Effector memory CD4-positive, alpha-beta T cell (primary cell): ENCODE measurements around the gene RPL6.
"Not testable (repeated sequence)": the region's sequence is repeated elsewhere in the genome, so short reads cannot be mapped to it uniquely, and the experiment has no call there.

ENCODE experiments used
- DNase-seq, 3 donors: peaks; one replicate each; pipeline ENCODE4 v3.0.0-alpha.2; 2020
- H3K27ac ChIP-seq: 2 replicates; pipeline ENCODE4 v1.7.0; 2013; ENCODE audit warnings: mild to moderate bottlenecking, low read length, moderate library complexity; ENCODE audit not compliant: insufficient read depth, poor library complexity, severe bottlenecking
- H3K27me3 ChIP-seq: replicated peaks from 2 replicates; pipeline ENCODE4 v1.7.0; 2013; ENCODE audit warnings: mild to moderate bottlenecking, low read length; ENCODE audit not compliant: insufficient read depth, control insufficient read depth, poor library complexity, severe bottlenecking
- H3K36me3 ChIP-seq: 2 replicates; pipeline ENCODE4 v1.7.0; 2013; ENCODE audit warnings: mild to moderate bottlenecking, low read length, moderate library complexity; ENCODE audit not compliant: control insufficient read depth, insufficient read depth
- H3K4me1 ChIP-seq: 2 replicates; pipeline ENCODE4 v1.7.0; 2013; ENCODE audit warnings: low read length, mild to moderate bottlenecking; ENCODE audit not compliant: control insufficient read depth, insufficient read depth, poor library complexity, severe bottlenecking
- H3K4me3 ChIP-seq: 2 replicates; pipeline ENCODE4 v1.7.0; 2013; ENCODE audit warnings: low read length, low read depth, mild to moderate bottlenecking; ENCODE audit not compliant: insufficient read depth, poor library complexity, severe bottlenecking
- H3K9me3 ChIP-seq: 2 replicates; pipeline ENCODE4 v1.7.0; 2013; ENCODE audit warnings: mild to moderate bottlenecking, low read length, moderate library complexity; ENCODE audit not compliant: control insufficient read depth

Gene RPL6

GRCh38 chr12:112440653-112441052 lies 31.2 kb upstream of the RPL6 start:
- H3K4me3 ChIP-seq, DNase-seq, H3K36me3 ChIP-seq, H3K4me1 ChIP-seq, H3K9me3 ChIP-seq, H3K27me3 ChIP-seq, H3K27ac ChIP-seq: not testable (repeated sequence)

- H3K27ac ChIP-seq = no peak overlapping the region
- H3K27me3 ChIP-seq = no peaks in the 10 kb centered on the region
- DNase-seq = no peak
- no peak overlapping the region for H3K4me3 ChIP-seq
- H3K9me3 ChIP-seq = no peaks in the 10 kb centered on the region
- H3K4me1 ChIP-seq = no peaks in the 10 kb centered on the region
- H3K36me3 ChIP-seq = no peaks in the 10 kb centered on the region
Measured at GRCh38 chr12:112439769-112440168, 30.4 kb upstream of the RPL6 start.

GRCh38 chr12:112438645-112439044 lies 29.2 kb upstream of the RPL6 start:
- not testable (repeated sequence) for H3K9me3 ChIP-seq, H3K27ac ChIP-seq, H3K4me1 ChIP-seq, H3K27me3 ChIP-seq, H3K4me3 ChIP-seq, H3K36me3 ChIP-seq, DNase-seq

- H3K9me3 ChIP-seq = no peaks in the 10 kb centered on the region
- no peak overlapping the region for H3K27ac ChIP-seq
- no peak for DNase-seq
- H3K4me1 ChIP-seq = no peaks in the 10 kb centered on the region
- no peaks in the 10 kb centered on the region for H3K27me3 ChIP-seq
- H3K4me3 ChIP-seq = no peak overlapping the region
- H3K36me3 ChIP-seq = no peaks in the 10 kb centered on the region
Measured at GRCh38 chr12:112433551-112433950, 24.1 kb upstream of the RPL6 start.

- H3K4me1 ChIP-seq = no peaks in the 10 kb centered on the region
- no peak for DNase-seq
- no peak overlapping the region for H3K4me3 ChIP-seq
- H3K36me3 ChIP-seq = no peaks in the 10 kb centered on the region
- H3K27ac ChIP-seq = no peak overlapping the region
- no peaks in the 10 kb centered on the region for H3K27me3 ChIP-seq
- H3K9me3 ChIP-seq = no peaks in the 10 kb centered on the region
Measured at GRCh38 chr12:112431965-112432364, 22.6 kb upstream of the RPL6 start.

- Histone ChIP-seq H3K36me3 (no peaks in the 10 kb centered on the region), H3K27ac (no peak overlapping the region), H3K4me1 (no peaks in the 10 kb centered on the region), H3K4me3 (no peak overlapping the region), H3K27me3 (no peaks in the 10 kb centered on the region), H3K9me3 (no peaks in the 10 kb centered on the region)
- DNase-seq = no peak
Measured at GRCh38 chr12:112430929-112431328, 21.5 kb upstream of the RPL6 start.

GRCh38 chr12:112427760-112428159 lies 18.4 kb upstream of the RPL6 start:
- H3K4me1 ChIP-seq = no peaks in the 10 kb centered on the region
- H3K27ac ChIP-seq = no peak overlapping the region
- no peaks in the 10 kb centered on the region for H3K27me3 ChIP-seq
- no peak for DNase-seq
- H3K36me3 ChIP-seq = no peaks in the 10 kb centered on the region
- no peaks in the 10 kb centered on the region for H3K9me3 ChIP-seq
- H3K4me3 ChIP-seq = no peak overlapping the region

- Histone ChIP-seq H3K27me3 (no peaks in the 10 kb centered on the region), H3K9me3 (no peaks in the 10 kb centered on the region), H3K4me3 (no peak overlapping the region), H3K4me1 (no peaks in the 10 kb centered on the region), H3K36me3 (no peaks in the 10 kb centered on the region), H3K27ac (no peak overlapping the region)
- DNase-seq = no peak
Measured at GRCh38 chr12:112425582-112426382, 16.4 kb upstream of the RPL6 start.

- Histone ChIP-seq H3K4me1 (peaks cover 9% of the 10 kb centered on the region), H3K27ac (no peak overlapping the region), H3K9me3 (no peaks in the 10 kb centered on the region), H3K4me3 (no peak overlapping the region), H3K27me3 (no peaks in the 10 kb centered on the region), H3K36me3 (no peaks in the 10 kb centered on the region)
- DNase-seq = no peak
Measured at GRCh38 chr12:112424126-112424525, 14.7 kb upstream of the RPL6 start.

GRCh38 chr12:112422531-112422930 lies 13.1 kb upstream of the RPL6 start:
- Histone ChIP-seq H3K36me3 (no peaks in the 10 kb centered on the region), H3K27me3 (no peaks in the 10 kb centered on the region), H3K4me1 (peaks cover 9% of the 10 kb centered on the region), H3K9me3 (no peaks in the 10 kb centered on the region), H3K27ac (no peak overlapping the region), H3K4me3 (no peak overlapping the region)
- DNase-seq = no peak
